GM19438 (cell line): ENCODE results near the gene AFAP1L1.

Source experiments
- ATAC-seq: cut with Tn5 transposase; IDR thresholded peaks from one replicate; pipeline ENCODE4 v1.9.1; 2021; ENCODE audit warnings: low read depth; ENCODE audit not compliant: unreplicated experiment

Gene AFAP1L1

GRCh38 chr5:149344151-149344550 is 72.5 kb downstream of the AFAP1L1 start:
- no peak for ATAC-seq

- peak; percentile 93 for ATAC-seq
These were observed 73.7 kb downstream of the AFAP1L1 start, which contains the start of gene GRPEL2 for GRCh38 chr5:149345147-149345891. TSS of gene GRPEL2 (plus strand) at chr5:149345499. CDS start at chr5:149345540, 41 bp downstream.

GRCh38 chr5:149345892-149346222 is 74.2 kb downstream of the AFAP1L1 start:
- peak; percentile 1 for ATAC-seq

- no peak for ATAC-seq
These were observed 76.9 kb downstream of the AFAP1L1 start for GRCh38 chr5:149348518-149348917.

- ATAC-seq: no peak
These were observed 77.7 kb downstream of the AFAP1L1 start for GRCh38 chr5:149349382-149349781.

GRCh38 chr5:149352169-149352568 is 80.5 kb downstream of the AFAP1L1 start:
- no peak for ATAC-seq

GRCh38 chr5:149353911-149354310 is 82.3 kb downstream of the AFAP1L1 start:
- no peak for ATAC-seq

GRCh38 chr5:149355688-149356087 is 84.0 kb downstream of the AFAP1L1 start:
- no peak for ATAC-seq

GRCh38 chr5:149356391-149356790 is 84.7 kb downstream of the AFAP1L1 start:
- no peak for ATAC-seq

GRCh38 chr5:149357370-149358293 is 86.0 kb downstream of the AFAP1L1 start, which contains the start of gene PCYOX1L:
TSS of gene PCYOX1L (plus strand) at chr5:149358046. CDS start at chr5:149358069, 23 bp downstream.
- ATAC-seq: peak; percentile 100

GRCh38 chr5:149358294-149358651 is 86.6 kb downstream of the AFAP1L1 start:
- peak; percentile 15 for ATAC-seq

GRCh38 chr5:149358868-149359495 is 87.3 kb downstream of the AFAP1L1 start:
- no peak for ATAC-seq

- no peak for ATAC-seq
These were observed 88.6 kb downstream of the AFAP1L1 start for GRCh38 chr5:149360272-149360671.

- ATAC-seq: no peak
These were observed 90.9 kb downstream of the AFAP1L1 start for GRCh38 chr5:149362541-149362940.

GRCh38 chr5:149363358-149363757 is 91.7 kb downstream of the AFAP1L1 start:
- no peak for ATAC-seq

GRCh38 chr5:149363936-149364335 is 92.3 kb downstream of the AFAP1L1 start:
- no peak for ATAC-seq

- no peak for ATAC-seq
These were observed 93.1 kb downstream of the AFAP1L1 start for GRCh38 chr5:149364719-149365118.

GRCh38 chr5:149365418-149365817 is 93.8 kb downstream of the AFAP1L1 start:
- no peak for ATAC-seq

- no peak for ATAC-seq
These were observed 94.6 kb downstream of the AFAP1L1 start for GRCh38 chr5:149366169-149366729.

- peak; percentile 65 for ATAC-seq
These were observed 95.8 kb downstream of the AFAP1L1 start for GRCh38 chr5:149367249-149367971.
